ENCODE data around the gene PITHD1.

GRCh38 chr1:23752909-23753308 is 25.3 kb upstream of the PITHD1 start:
- TF ChIP-seq, protein P1, sequence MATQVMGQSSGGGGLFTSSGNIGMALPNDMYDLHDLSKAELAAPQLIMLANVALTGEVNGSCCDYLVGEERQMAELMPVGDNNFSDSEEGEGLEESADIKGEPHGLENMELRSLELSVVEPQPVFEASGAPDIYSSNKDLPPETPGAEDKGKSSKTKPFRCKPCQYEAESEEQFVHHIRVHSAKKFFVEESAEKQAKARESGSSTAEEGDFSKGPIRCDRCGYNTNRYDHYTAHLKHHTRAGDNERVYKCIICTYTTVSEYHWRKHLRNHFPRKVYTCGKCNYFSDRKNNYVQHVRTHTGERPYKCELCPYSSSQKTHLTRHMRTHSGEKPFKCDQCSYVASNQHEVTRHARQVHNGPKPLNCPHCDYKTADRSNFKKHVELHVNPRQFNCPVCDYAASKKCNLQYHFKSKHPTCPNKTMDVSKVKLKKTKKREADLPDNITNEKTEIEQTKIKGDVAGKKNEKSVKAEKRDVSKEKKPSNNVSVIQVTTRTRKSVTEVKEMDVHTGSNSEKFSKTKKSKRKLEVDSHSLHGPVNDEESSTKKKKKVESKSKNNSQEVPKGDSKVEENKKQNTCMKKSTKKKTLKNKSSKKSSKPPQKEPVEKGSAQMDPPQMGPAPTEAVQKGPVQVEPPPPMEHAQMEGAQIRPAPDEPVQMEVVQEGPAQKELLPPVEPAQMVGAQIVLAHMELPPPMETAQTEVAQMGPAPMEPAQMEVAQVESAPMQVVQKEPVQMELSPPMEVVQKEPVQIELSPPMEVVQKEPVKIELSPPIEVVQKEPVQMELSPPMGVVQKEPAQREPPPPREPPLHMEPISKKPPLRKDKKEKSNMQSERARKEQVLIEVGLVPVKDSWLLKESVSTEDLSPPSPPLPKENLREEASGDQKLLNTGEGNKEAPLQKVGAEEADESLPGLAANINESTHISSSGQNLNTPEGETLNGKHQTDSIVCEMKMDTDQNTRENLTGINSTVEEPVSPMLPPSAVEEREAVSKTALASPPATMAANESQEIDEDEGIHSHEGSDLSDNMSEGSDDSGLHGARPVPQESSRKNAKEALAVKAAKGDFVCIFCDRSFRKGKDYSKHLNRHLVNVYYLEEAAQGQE (IDR thresholded peaks at IDR 0.05; ENCODE audit: low read depth), result no peak
- TF ChIP-seq MAX (IDR thresholded peaks at IDR 0.05) (no peak), TCF12 (IDR thresholded peaks at IDR 0.05; ENCODE audit: low read depth) (no peak), EP300 (IDR thresholded peaks at IDR 0.05; ENCODE audit: borderline replicate concordance) (no peak), TEAD4 (IDR thresholded peaks at IDR 0.05) (no peak), FOXM1 (IDR thresholded peaks at IDR 0.05; ENCODE audit: borderline replicate concordance, low read depth) (no peak), ZBTB7A (IDR thresholded peaks at IDR 0.05; ENCODE audit: low read depth) (no peak), CREB1 (IDR thresholded peaks at IDR 0.05; ENCODE audit: low read depth) (no peak), TAF1 (IDR thresholded peaks at IDR 0.05; ENCODE audit: low read depth) (no peak), YY1 (IDR thresholded peaks at IDR 0.05; ENCODE audit: low read depth) (no peak), CEBPB (IDR thresholded peaks at IDR 0.05) (no peak), USF1 (IDR thresholded peaks at IDR 0.05) (no peak), RAD21 (IDR thresholded peaks at IDR 0.05; ENCODE audit: low read depth) (no peak)

Measured in Ishikawa (cell line).